Measurements from ENCODE around the gene RYR2.

The RYR2 gene

DNA sequence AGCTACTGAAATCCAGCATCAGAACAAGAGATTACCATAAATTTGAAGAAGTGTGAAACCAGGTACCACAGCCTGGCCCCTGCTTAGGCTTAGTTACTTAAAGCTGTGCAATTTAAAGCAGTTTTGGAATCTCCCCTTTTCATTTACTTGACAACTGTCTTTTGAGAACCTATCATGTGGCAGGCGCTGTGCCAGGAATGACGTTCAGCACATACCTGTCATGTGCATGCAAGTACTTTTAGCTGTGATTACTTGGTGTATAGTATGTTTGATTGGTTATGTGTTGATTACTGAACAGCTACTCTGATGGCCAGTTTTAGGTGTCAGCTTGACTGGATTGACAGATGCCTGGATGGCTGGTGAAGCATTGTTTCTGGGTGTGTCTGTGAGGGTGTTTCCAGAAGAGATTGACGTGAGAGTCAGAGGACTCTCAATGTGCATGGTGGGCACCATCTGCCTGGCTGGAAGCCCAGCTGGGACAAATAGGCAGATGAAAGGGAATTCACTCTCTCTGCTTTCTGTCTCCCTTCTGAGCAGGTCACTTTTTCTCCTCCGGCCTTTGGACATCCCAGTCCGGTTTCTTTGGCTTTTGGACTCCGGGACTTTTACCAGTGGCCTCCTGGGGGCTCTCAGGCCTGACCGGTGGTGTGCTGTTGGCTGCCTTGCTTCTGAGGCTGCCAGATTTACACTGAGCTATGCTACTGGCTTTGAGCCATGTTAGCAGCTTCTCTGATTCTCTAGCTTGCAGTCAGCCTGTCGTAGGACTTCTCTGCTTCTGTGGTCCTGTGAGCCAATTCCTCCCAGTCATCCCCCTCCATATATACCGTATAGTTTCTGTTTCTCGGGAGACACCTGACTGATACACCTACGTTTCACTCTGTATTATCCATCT is 178.0 kb downstream of the RYR2 start:
- Histone ChIP-seq H3K27me3 (ENCODE audit: control insufficient read depth, insufficient read depth, low read length) (no peaks in the 10 kb centered on the region), H3K27ac (no peak overlapping the region), H3K4me3 (ENCODE audit: low read depth, low read length) (no peak overlapping the region), H3K36me3 (ENCODE audit: control insufficient read depth, insufficient read depth, low read length) (no peaks in the 10 kb centered on the region), H3K79me2 (no peaks in the 10 kb centered on the region), H3K9ac (no peak overlapping the region), H2AFZ (no peak overlapping the region), H3K9me3 (ENCODE audit: control insufficient read depth, low read length) (no peaks in the 10 kb centered on the region), H3K4me1 (no peaks in the 10 kb centered on the region), H3K4me2 (ENCODE audit: low read length) (no peak overlapping the region)
- TF ChIP-seq, protein P1, sequence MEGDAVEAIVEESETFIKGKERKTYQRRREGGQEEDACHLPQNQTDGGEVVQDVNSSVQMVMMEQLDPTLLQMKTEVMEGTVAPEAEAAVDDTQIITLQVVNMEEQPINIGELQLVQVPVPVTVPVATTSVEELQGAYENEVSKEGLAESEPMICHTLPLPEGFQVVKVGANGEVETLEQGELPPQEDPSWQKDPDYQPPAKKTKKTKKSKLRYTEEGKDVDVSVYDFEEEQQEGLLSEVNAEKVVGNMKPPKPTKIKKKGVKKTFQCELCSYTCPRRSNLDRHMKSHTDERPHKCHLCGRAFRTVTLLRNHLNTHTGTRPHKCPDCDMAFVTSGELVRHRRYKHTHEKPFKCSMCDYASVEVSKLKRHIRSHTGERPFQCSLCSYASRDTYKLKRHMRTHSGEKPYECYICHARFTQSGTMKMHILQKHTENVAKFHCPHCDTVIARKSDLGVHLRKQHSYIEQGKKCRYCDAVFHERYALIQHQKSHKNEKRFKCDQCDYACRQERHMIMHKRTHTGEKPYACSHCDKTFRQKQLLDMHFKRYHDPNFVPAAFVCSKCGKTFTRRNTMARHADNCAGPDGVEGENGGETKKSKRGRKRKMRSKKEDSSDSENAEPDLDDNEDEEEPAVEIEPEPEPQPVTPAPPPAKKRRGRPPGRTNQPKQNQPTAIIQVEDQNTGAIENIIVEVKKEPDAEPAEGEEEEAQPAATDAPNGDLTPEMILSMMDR (IDR thresholded peaks at IDR 0.05): no peak

DNA sequence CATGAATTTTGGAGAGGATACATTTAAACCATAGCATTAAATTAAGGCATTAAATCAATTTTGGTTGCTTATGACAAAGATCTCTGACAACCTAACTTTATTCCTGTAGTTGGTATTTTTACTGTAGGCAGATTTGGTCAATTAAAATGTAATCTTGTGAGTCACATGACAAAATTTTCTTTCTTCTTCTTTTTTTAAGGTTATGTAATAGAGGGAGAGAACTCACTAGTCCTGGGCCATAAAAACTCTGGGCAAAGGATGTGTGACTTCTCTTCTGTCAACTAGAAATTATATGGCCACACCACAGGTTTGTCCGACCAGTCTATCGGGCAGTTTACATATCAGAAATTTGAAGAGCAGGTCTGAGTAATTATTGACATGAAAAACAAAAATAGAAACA is 181.4 kb downstream of the RYR2 start:
- H3K27me3 ChIP-seq (ENCODE audit: control insufficient read depth, insufficient read depth, low read length): no peaks in the 10 kb centered on the region
- no peak overlapping the region for H3K4me2 ChIP-seq (ENCODE audit: low read length)
- no peak overlapping the region for H3K4me3 ChIP-seq (ENCODE audit: low read depth, low read length)
- no peaks in the 10 kb centered on the region for H3K4me1 ChIP-seq
- TF ChIP-seq, protein P1 (IDR thresholded peaks at IDR 0.05): no peak
- H3K9ac ChIP-seq: no peak overlapping the region
- H3K27ac ChIP-seq: no peak overlapping the region
- H3K79me2 ChIP-seq: no peaks in the 10 kb centered on the region
- no peaks in the 10 kb centered on the region for H3K36me3 ChIP-seq (ENCODE audit: control insufficient read depth, insufficient read depth, low read length)
- H2AFZ ChIP-seq: no peak overlapping the region
- no peaks in the 10 kb centered on the region for H3K9me3 ChIP-seq (ENCODE audit: control insufficient read depth, low read length)

- Histone ChIP-seq H3K27ac (no peak overlapping the region), H2AFZ (no peak overlapping the region), H3K4me1 (no peaks in the 10 kb centered on the region), H3K4me2 (ENCODE audit: low read length) (no peak overlapping the region), H3K27me3 (ENCODE audit: control insufficient read depth, insufficient read depth, low read length) (no peaks in the 10 kb centered on the region), H3K79me2 (no peaks in the 10 kb centered on the region), H3K9me3 (ENCODE audit: control insufficient read depth, low read length) (no peaks in the 10 kb centered on the region), H3K4me3 (ENCODE audit: low read depth, low read length) (no peak overlapping the region), H3K36me3 (ENCODE audit: control insufficient read depth, insufficient read depth, low read length) (no peaks in the 10 kb centered on the region), H3K9ac (no peak overlapping the region)
- TF ChIP-seq, protein P1 (IDR thresholded peaks at IDR 0.05): no peak
Observed at GRCh38 chr1:237226177-237226944, 184.4 kb downstream of the RYR2 start.

- no peak overlapping the region for H3K27ac ChIP-seq
- H3K9me3 ChIP-seq (ENCODE audit: control insufficient read depth, low read length): no peaks in the 10 kb centered on the region
- H3K4me3 ChIP-seq (ENCODE audit: low read depth, low read length): no peak overlapping the region
- no peak overlapping the region for H2AFZ ChIP-seq
- no peak overlapping the region for H3K9ac ChIP-seq
- H3K4me1 ChIP-seq: no peaks in the 10 kb centered on the region
- H3K36me3 ChIP-seq (ENCODE audit: control insufficient read depth, insufficient read depth, low read length): no peaks in the 10 kb centered on the region
- no peaks in the 10 kb centered on the region for H3K79me2 ChIP-seq
- H3K27me3 ChIP-seq (ENCODE audit: control insufficient read depth, insufficient read depth, low read length): no peaks in the 10 kb centered on the region
- H3K4me2 ChIP-seq (ENCODE audit: low read length): no peak overlapping the region
- TF ChIP-seq, protein P1 (IDR thresholded peaks at IDR 0.05): no peak
Observed at GRCh38 chr1:237227476-237227875, 185.5 kb downstream of the RYR2 start.
